ENCODE measurements around the gene PDSS2. TPM values are rescaled to one million over a fixed set of nuclear protein-coding genes. Genes with fewer than 3 reads are reported as not detected.

The PDSS2 gene
- total and polyA plus RNA-seq, 4 donors = 10.5 to 20.9 (median 16.0) TPM

- no peak for DNase-seq (ENCODE audit: low spot score)
- Histone ChIP-seq H3K4me1 (ENCODE audit: control insufficient read depth in 4 of 4, insufficient read depth in 4 of 4, low read length in 3 of 4) (no peaks in the 10 kb centered on the region), H3K27ac (ENCODE audit: low read depth in 1 of 2, low read length in 2 of 2) (no peak overlapping the region), H3K4me3 (ENCODE audit: low read depth in 1 of 3, low read length in 3 of 3) (no peak overlapping the region), H3K36me3 (ENCODE audit: control insufficient read depth in 4 of 4, insufficient read depth in 3 of 4, low read depth in 1 of 4, low read length in 3 of 4) (no peaks in the 10 kb centered on the region), H3K27me3 (ENCODE audit: control insufficient read depth in 4 of 4, insufficient read depth in 4 of 4, low read length in 3 of 4) (no peaks in the 10 kb centered on the region), H3K9ac (ENCODE audit: low read depth in 1 of 2, low read length in 2 of 2) (no peak overlapping the region), H3K9me3 (ENCODE audit: control insufficient read depth in 4 of 4, low read length in 3 of 4) (no peaks in the 10 kb centered on the region)
- TF ChIP-seq FOXA2 (IDR thresholded peaks at IDR 0.05) (no peak), RAD21 (IDR thresholded peaks at IDR 0.05) (no peak), JUND (IDR thresholded peaks at IDR 0.05) (no peak), HNF4A (conservative IDR thresholded peaks at IDR 0.05) (no peak), SP1 (IDR thresholded peaks at IDR 0.05) (no peak), GABPA (IDR thresholded peaks at IDR 0.05 in 1 of 2, conservative IDR thresholded peaks at IDR 0.05 in 1 of 2) (no peak), NR2F2 (IDR thresholded peaks at IDR 0.05) (no peak), MAX (IDR thresholded peaks at IDR 0.05) (no peak), CTCF (IDR thresholded peaks at IDR 0.05; ENCODE audit: low read depth, low read length, missing input control) (no peak), RXRA (IDR thresholded peaks at IDR 0.05) (no peak), EGR1 (IDR thresholded peaks at IDR 0.05; ENCODE audit: low read depth in 2 of 2) (no peak)
- TF ChIP-seq, protein P1, sequence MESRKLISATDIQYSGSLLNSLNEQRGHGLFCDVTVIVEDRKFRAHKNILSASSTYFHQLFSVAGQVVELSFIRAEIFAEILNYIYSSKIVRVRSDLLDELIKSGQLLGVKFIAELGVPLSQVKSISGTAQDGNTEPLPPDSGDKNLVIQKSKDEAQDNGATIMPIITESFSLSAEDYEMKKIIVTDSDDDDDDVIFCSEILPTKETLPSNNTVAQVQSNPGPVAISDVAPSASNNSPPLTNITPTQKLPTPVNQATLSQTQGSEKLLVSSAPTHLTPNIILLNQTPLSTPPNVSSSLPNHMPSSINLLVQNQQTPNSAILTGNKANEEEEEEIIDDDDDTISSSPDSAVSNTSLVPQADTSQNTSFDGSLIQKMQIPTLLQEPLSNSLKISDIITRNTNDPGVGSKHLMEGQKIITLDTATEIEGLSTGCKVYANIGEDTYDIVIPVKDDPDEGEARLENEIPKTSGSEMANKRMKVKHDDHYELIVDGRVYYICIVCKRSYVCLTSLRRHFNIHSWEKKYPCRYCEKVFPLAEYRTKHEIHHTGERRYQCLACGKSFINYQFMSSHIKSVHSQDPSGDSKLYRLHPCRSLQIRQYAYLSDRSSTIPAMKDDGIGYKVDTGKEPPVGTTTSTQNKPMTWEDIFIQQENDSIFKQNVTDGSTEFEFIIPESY (IDR thresholded peaks at IDR 0.05) = no peak
- TF ChIP-seq, protein P2, sequence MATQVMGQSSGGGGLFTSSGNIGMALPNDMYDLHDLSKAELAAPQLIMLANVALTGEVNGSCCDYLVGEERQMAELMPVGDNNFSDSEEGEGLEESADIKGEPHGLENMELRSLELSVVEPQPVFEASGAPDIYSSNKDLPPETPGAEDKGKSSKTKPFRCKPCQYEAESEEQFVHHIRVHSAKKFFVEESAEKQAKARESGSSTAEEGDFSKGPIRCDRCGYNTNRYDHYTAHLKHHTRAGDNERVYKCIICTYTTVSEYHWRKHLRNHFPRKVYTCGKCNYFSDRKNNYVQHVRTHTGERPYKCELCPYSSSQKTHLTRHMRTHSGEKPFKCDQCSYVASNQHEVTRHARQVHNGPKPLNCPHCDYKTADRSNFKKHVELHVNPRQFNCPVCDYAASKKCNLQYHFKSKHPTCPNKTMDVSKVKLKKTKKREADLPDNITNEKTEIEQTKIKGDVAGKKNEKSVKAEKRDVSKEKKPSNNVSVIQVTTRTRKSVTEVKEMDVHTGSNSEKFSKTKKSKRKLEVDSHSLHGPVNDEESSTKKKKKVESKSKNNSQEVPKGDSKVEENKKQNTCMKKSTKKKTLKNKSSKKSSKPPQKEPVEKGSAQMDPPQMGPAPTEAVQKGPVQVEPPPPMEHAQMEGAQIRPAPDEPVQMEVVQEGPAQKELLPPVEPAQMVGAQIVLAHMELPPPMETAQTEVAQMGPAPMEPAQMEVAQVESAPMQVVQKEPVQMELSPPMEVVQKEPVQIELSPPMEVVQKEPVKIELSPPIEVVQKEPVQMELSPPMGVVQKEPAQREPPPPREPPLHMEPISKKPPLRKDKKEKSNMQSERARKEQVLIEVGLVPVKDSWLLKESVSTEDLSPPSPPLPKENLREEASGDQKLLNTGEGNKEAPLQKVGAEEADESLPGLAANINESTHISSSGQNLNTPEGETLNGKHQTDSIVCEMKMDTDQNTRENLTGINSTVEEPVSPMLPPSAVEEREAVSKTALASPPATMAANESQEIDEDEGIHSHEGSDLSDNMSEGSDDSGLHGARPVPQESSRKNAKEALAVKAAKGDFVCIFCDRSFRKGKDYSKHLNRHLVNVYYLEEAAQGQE (IDR thresholded peaks at IDR 0.05) = no peak
- 96% methylated on average over 3 of the region's 3 CpGs for WGBS
These were observed 103.7 kb downstream of the PDSS2 start for GRCh38 chr6:107355659-107356058.

- Histone ChIP-seq H3K4me3 (ENCODE audit: low read depth in 1 of 3, low read length in 3 of 3) (no peak overlapping the region), H3K4me1 (ENCODE audit: control insufficient read depth in 4 of 4, insufficient read depth in 4 of 4, low read length in 3 of 4) (no peaks in the 10 kb centered on the region), H3K36me3 (ENCODE audit: control insufficient read depth in 4 of 4, insufficient read depth in 3 of 4, low read depth in 1 of 4, low read length in 3 of 4) (no peaks in the 10 kb centered on the region), H3K27me3 (ENCODE audit: control insufficient read depth in 4 of 4, insufficient read depth in 4 of 4, low read length in 3 of 4) (no peaks in the 10 kb centered on the region), H3K9ac (ENCODE audit: low read depth in 1 of 2, low read length in 2 of 2) (no peak overlapping the region), H3K9me3 (ENCODE audit: control insufficient read depth in 4 of 4, low read length in 3 of 4) (no peaks in the 10 kb centered on the region), H3K27ac (ENCODE audit: low read depth in 1 of 2, low read length in 2 of 2) (no peak overlapping the region)
- 91% methylated on average over 2 of the region's 2 CpGs for WGBS
- no peak for TF ChIP-seq EGR1 (IDR thresholded peaks at IDR 0.05; ENCODE audit: low read depth in 2 of 2)
- no peak for TF ChIP-seq MAX (IDR thresholded peaks at IDR 0.05)
- no peak for TF ChIP-seq HNF4A (conservative IDR thresholded peaks at IDR 0.05)
- TF ChIP-seq, protein P2 (IDR thresholded peaks at IDR 0.05) = no peak
- TF ChIP-seq, protein P3, sequence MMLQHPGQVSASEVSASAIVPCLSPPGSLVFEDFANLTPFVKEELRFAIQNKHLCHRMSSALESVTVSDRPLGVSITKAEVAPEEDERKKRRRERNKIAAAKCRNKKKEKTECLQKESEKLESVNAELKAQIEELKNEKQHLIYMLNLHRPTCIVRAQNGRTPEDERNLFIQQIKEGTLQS (IDR thresholded peaks at IDR 0.05) = no peak
- no peak for TF ChIP-seq NR2F2 (IDR thresholded peaks at IDR 0.05)
- TF ChIP-seq RXRA (IDR thresholded peaks at IDR 0.05) = no peak
- TF ChIP-seq, protein P1 (IDR thresholded peaks at IDR 0.05) = no peak
- no peak for DNase-seq (ENCODE audit: low spot score)
These were observed 104.9 kb downstream of the PDSS2 start for GRCh38 chr6:107354451-107354850.
